ENCODE measurements around the gene CEP295NL.

CEP295NL gene

DNA sequence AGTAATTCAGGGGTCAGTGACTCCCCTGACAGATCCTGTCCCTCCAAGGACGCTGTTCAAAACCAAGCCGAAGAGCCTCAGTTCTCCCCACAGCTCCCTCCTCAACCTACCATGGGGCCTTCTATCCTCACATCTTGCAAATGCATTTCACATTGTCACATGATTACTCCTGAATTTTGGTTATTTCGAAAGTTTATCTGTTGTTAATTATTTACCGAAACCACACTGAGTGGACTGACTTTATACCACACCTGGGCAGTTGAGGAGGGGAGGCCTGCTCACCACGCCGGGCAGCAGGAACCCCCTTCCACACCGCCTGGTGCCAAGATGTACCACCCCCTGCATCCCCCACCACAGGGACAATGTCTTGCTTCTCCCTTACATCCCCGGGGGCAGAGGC lies 17.5 kb upstream of the CEP295NL start:
- peak overlapping the region in 1 of 2 donors; percentile 100 for H3K27ac ChIP-seq
- TF ChIP-seq, protein P1, sequence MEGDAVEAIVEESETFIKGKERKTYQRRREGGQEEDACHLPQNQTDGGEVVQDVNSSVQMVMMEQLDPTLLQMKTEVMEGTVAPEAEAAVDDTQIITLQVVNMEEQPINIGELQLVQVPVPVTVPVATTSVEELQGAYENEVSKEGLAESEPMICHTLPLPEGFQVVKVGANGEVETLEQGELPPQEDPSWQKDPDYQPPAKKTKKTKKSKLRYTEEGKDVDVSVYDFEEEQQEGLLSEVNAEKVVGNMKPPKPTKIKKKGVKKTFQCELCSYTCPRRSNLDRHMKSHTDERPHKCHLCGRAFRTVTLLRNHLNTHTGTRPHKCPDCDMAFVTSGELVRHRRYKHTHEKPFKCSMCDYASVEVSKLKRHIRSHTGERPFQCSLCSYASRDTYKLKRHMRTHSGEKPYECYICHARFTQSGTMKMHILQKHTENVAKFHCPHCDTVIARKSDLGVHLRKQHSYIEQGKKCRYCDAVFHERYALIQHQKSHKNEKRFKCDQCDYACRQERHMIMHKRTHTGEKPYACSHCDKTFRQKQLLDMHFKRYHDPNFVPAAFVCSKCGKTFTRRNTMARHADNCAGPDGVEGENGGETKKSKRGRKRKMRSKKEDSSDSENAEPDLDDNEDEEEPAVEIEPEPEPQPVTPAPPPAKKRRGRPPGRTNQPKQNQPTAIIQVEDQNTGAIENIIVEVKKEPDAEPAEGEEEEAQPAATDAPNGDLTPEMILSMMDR (IDR thresholded peaks at IDR 0.05): no peak
- no peak for DNase-seq (ENCODE audit: low spot score)
- H3K4me3 ChIP-seq: peak overlapping the region; percentile 90

DNA sequence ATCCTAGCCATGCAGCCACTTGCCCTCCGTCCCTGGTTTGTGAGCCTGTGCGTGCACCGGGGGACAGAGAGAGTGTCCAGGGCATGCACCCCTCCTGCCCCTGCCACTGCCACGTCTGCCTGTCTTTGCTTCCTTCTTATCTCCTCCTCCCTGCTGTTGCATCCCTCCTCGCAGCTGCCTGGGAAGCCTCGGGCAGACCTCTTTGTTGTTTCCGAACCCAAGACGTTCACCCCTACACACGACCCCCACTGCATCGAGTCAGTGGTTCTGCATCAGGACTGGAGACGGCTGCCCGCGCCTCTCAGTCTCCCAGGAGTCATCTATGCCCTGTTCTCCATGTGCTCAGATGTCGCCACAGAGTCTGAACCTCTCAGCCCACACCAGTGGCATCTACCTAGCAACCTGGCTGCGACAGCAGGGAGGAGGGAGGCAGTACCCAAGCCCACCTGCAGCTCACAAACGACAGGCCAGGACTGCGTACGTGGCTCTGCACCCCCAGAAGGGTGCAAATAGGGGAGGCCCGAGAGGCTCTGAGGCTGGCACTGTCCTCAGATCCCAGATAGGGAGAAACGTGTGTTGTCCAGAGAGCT lies 17.0 kb upstream of the CEP295NL start:
- TF ChIP-seq, protein P1 (IDR thresholded peaks at IDR 0.05): no peak
- Histone ChIP-seq H3K4me3 (peak overlapping the region; percentile 15), H3K27ac (peak overlapping the region in 1 of 2 donors; percentile 100)
- no peak for DNase-seq (ENCODE audit: low spot score)

DNA sequence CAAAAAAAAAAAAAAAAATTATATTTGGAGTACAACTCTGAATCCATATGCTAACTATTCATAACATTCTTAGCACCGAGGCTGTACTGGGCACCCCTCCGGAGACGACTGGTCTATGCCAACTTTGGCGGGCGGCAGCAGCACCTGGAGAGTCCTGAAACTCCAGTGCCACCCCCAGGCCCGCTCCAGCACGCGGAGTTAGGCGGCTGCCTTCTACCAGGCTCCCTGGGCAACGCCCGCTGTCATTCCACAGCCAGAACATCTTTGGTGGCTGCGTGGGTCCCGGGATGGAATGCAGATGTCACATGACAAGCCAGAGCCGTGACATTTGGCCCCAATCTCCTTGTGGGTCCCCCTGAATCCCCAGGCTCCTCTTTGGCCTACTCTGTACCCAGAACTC lies 16.0 kb upstream of the CEP295NL start:
- H3K27ac ChIP-seq: peak overlapping the region in 1 of 2 donors; percentile 48
- TF ChIP-seq, protein P1 (IDR thresholded peaks at IDR 0.05): no peak

DNA sequence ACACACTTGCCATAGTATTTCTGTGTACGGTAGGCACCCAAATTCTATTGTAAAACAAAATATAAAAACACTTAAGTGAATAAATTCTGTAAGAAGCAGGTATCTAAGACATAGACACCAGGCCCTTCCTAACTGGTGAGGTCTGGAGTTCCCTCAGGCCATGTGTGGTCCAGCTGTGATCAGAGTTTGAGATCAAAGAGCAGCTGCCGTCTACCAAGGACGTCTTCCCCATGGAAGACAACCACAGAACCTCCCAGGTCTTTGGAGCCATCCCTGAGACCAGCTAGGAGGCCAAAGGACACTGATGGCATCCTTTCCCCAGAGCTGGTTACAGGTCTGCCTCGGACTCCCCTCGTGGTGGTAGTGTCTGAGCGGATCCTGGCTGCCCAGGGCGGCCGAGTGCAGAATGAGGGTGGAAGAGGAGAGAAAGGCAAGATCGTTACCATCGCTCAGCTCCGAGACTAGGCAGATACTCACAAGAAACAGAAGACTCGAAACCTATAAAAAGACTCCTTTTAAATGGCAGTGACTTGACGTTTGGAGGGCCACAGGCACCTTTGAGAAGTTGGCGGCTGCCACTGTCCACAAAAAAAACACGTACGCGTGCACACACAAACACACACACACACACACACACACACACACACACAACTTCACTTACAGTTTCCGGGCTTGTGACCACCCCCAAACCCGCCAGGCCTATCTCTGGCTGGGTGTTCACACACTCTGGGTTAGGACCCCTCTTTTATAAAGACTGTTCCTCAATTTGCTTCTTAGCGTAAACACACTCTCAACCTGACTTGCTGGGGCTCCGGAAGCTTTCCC lies 14.7 kb upstream of the CEP295NL start:
- Histone ChIP-seq H3K4me3 (peak overlapping the region; percentile 6), H3K27ac (peak overlapping the region in 1 of 2 donors; percentile 68)
- DNase-seq (ENCODE audit: low spot score): no peak

More for the DNA sequence above, 16.0 kb upstream of the CEP295NL start:
- H3K4me3 ChIP-seq: no peak overlapping the region
- no peak for DNase-seq (ENCODE audit: low spot score)

DNA sequence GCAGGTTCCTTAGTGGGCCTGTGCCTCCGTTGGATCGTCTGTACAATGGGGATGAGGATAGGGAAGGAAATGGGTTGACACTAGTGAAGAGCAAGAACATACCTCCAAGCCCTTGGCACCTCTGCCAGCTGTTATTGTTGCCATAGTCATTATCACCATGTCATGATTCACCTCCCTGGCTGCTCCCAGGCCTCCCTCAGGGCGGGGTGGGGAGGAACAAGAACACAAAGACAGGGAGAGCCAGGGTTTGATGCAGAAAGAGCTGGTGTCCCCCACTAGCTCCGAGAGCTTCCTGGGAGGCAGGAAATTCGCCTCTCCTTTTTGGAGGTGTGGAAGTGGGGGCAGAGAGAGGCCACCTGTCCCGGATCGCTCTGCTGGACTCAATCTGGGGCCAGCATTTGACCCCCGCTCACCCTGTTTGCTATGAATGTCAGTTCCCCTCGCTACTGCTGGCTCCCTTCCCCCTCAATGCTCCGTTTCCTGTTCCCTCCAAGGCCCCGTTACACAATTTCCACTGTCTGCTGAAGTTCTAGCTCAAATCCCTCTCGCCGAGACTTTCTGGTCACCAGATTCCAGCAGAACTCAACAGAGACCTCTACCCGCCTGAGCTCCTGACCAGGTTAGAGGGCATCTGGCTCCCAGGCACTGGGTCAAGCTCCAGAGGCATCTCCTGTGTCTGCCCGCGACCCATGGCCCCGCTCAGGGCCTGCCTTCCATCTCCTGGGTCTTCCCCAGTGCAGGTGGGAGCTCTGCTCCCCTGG lies 13.1 kb upstream of the CEP295NL start:
- no peak for DNase-seq (ENCODE audit: low spot score)
- TF ChIP-seq, protein P1 (IDR thresholded peaks at IDR 0.05): no peak
- H3K4me3 ChIP-seq: peak overlapping the region; percentile 50
- H3K27ac ChIP-seq: peak overlapping the region; percentile 27 to 91

More for the DNA sequence above, 14.7 kb upstream of the CEP295NL start:
- TF ChIP-seq, protein P1 (IDR thresholded peaks at IDR 0.05): no peak

DNA sequence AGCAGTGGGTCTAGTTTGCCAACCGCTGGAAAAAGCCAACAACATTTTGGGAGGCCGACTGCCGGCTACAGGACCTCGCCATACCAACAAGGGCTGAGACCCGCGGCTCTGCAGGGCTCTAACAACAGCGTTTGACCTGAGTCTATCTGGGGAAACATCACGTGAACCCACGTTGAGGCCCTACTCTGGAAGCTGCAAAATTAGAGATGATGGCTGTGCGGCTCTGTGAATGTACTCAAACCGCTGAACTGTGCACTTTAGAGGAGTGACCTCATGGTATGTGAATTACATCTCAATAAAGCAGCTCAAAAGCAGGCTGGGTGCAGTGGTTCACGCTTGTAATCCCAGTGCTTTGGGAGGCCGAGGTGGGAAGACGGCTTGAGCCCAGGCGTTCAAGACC lies 10.1 kb upstream of the CEP295NL start:
- Histone ChIP-seq H3K27ac (no peak overlapping the region), H3K4me3 (no peak overlapping the region)
- no peak for DNase-seq (ENCODE audit: low spot score)
- TF ChIP-seq, protein P1 (IDR thresholded peaks at IDR 0.05): no peak

All from coronary artery (tissue), 2 donors.